ENCODE data around the gene AKT3.
"Not testable (repeated sequence)": the region's sequence is repeated elsewhere in the genome, so short reads cannot be mapped to it uniquely, and the experiment has no call there.

Gene AKT3

DNA sequence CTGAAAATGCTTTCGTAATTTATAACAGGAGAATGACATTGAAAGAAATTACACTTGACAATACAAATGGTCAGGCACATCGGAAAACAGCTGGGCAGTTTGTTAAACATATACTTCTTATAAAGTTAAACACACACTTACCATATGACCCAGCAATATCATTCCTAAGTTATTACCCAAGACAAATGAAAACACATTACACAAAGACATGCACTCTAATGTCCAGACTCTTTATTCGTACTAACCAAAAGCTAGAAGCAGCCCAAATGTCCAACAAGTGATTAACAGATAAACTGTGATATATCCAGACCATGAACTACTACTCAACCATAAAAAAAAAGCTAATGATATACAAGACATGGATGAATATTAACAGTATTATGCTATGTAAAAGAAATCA, 8.5 kb downstream of the AKT3 start:
- no peak for DNase-seq (ENCODE audit: low spot score)

DNA sequence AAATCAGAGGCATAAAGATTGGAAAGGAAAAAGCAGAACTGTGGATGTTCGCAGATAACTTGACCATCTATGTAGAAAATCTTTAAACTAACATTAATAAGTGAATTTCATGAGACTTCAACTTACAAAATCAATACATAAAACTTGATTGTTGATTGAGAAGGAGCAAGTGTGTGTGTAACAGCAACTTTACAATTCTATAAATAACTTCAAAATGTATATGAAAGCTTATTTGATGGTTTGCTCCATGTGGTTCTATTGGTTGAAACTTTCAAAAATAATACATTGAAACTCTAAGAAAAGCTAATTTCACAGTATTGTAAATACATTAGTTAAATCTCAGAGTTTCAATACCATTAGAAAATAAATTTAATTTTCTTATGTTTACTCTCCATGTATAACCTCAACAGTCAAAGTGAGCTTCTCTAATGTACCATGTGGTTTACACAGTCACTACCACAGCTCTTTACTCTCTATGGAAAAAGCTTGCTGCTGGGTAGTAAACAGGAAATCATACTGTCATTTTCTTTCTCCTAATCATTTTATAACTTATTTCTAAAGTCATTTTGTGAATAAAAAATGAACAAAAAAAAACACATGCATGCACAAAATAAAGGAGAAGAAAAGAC, 12.0 kb downstream of the AKT3 start:
- no peak for DNase-seq (ENCODE audit: low spot score)

DNA sequence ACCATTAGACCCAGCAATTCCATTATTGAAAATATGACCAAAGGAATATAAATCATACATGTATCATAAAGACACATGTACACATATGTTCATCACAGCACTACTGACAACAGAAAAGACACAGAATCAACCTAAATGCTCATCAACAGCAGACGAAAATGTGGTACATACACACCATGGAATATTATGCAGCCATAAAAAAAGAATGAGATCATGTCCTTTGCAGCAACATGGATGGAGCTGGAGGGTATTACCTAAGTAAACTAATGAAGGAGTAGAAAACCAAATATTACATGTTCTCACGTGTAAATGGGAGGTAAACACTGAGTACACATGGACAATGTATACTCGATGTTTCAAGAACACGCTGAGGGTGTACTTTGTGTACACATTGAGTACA, 15.9 kb downstream of the AKT3 start:
- no peak for DNase-seq (ENCODE audit: low spot score)

DNA sequence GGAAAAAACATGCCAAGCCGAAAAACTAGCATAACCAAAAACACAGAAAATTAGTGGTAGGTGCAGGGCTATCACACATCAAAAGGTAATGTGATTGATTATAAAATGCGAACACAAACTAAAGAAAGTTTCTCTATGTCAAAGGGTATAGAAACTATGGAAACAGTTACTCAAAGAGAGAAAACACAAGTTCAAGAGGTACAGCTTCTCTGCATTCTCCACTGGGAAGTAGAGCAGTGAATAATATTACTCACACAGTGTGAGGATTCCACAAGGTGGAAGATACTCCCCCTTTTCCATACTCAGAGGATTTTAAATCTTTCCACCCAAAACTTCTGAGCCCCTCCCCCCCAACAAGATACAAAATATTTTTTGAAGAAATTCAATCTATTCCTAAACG, 18.6 kb downstream of the AKT3 start:
- DNase-seq (ENCODE audit: low spot score): no peak

DNA sequence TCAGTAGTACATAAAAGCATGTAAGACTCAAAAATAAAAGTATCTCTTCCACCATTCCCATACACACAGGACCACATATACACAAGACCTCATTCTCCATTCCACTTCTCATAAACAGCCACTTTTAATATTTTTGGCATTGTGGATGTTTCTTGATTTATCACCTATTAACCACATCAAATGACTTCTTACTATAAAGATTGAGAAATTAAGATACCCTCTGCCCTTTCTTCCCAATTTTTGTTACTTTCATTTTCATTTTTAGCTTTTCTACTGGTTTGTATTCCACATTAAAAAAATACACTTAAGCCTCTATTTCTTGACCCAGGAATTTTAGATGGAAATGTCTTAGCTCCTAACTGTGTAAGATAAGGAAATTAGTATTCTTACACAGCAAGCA, 22.8 kb downstream of the AKT3 start:
- DNase-seq (ENCODE audit: low spot score): no peak

DNA sequence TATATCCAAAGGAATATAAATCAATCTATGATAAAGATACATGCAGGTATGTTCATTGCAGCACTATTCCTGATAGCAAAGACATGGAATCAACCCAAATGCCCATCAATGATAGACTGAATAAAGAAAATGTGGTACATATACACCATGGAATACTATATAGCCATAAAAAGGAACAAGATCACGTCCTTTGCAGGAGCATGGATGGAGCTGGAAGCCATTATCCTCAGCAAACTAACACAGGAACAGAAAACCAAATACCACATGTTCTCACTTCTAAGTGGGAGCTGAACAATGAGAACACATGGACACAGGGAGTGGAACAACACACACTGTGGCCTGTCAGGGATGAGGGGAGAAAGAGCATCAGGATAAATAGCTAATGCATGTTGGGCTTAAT, 25.1 kb downstream of the AKT3 start:
- not testable (repeated sequence) for DNase-seq (ENCODE audit: low spot score)

DNA sequence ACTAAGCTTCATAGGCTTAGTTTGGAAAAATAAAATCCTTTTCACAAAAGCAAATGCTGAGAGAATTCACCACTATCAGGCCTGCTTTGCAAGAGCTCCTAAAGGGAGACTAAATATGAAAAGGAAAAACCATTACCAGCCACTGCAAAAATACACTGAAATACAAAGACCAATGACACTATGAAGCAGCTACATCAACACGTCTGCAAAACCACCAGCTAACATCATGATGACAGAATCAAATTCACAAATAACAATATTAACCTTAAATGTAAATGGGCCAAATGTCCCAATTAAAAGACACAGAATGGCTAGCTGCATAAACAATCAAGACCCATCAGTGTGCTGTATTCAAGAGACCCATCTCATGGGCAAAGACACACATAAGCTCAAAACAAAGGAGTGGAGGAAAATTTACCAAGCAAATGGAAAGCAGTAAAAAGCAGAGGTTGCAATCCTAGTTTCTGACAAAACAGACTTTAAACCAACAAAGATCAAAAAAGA, 28.8 kb downstream of the AKT3 start:
- no peak for DNase-seq (ENCODE audit: low spot score)

DNA sequence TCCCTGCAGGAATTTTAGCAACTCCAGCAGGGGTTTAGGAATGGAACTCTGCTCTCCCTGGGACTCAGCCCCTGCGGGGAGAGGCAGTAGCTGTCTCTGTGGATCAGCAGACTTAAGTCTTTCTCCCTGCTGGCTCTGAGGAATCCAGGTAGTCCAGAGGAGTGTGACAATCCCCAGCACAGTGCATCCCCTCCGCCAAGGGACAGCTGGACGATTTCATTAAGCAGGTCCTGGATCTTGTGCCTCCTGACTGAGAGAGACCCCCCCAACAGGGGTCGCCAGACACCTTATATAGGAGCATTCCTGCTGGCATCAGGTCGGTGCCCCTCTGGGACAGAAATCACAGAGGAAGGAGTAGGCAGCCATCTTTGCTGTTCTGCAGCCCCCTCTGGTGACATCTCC, 30.6 kb downstream of the AKT3 start:
- no peak for DNase-seq (ENCODE audit: low spot score)

DNA sequence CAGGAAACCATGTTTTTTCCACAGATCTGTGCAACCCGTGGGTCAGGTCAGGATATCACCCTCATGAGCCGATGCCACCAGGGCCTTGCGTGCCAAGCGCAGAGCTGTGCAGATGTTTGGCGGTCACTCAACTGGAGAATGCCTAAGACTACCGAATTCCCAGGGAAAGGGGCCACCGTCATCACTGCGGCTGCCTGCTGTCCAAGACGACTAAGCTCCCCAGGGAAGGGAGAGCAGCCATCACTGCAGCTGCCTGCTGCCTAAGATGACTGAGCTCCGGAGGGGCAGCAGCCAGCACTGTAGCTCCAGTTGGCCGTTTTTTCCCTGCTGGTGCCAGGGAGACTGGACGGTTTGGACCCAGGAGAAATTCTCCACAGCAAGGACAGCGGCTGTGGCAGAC, 31.1 kb downstream of the AKT3 start:
- no peak for DNase-seq (ENCODE audit: low spot score)

DNA sequence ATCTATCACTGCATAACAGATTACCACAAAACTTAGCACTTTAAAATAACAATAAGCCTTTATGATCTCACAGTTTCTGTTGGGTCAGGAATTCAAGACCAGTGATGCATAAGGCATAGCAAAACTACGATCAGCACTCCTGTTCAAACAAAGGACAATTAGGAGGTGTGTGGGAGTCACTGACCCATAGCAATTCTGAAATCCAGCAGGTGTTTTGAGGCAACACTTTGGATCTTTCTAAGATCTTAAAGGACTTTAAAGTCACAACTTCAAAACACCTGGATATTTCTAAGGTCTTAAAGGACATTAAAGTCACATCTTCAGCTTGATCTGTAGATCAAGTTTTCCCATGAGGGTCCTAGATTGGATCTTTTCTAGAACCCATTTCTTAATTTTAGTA, 35.3 kb downstream of the AKT3 start:
- no peak for DNase-seq (ENCODE audit: low spot score)

DNA sequence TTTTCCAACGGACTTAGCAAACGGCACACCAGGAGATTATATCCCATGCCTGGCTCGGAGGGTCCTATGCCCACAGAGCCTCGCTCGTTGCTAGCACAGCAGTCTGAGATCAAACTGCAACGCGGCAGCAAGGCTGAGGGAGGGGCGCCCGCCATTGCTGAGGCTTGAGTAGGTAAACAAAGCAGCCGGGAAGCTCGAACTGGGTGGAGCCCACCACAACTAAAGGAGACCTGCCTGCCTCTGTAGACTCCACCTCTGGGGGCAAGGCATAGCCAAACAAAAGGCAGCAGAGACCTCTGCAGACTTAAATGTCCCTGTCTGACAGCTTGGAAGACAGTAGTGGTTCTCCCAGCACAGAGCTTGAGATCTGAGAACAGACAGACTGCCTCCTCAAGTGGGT, 42.7 kb downstream of the AKT3 start:
- not testable (repeated sequence) for DNase-seq (ENCODE audit: low spot score)

DNA sequence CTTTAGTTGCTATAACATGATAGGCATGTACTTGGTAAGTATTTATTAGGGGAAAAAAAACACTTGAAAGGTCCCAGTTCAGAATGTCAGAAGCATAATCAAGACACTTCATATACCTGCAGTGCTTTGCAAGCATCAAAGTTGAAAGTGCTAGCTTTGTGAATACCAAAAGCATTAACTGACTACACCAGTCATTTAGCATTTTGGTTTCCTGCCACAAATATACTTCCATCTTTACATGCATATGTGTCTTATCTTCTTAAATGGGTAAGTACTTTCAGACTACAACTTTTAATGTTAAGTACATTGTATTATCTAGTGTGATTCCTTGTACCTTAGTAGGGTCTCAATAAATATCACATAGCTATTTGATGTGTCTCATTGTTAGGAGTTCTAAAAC, 43.7 kb downstream of the AKT3 start:
- DNase-seq (ENCODE audit: low spot score): no peak

DNA sequence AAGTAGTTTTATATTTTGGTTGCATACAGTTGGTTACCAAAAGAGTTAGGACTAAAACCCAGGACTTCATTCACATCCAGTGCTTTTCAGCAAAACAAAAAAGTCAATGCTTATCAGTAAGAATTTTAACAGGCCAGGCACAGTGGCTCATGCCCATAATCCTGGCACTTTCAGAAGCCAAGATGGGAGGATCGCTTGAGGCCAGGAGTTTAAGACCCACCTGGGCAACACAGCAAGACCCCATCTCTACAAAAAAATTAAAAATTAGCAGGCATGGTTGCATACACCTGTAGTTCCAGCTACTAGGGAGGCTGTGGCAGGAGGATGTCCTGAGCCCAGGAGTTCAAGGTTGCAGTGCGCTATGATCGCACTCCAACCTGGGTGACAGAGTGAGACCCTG, 47.3 kb downstream of the AKT3 start:
- no peak for DNase-seq (ENCODE audit: low spot score)

DNA sequence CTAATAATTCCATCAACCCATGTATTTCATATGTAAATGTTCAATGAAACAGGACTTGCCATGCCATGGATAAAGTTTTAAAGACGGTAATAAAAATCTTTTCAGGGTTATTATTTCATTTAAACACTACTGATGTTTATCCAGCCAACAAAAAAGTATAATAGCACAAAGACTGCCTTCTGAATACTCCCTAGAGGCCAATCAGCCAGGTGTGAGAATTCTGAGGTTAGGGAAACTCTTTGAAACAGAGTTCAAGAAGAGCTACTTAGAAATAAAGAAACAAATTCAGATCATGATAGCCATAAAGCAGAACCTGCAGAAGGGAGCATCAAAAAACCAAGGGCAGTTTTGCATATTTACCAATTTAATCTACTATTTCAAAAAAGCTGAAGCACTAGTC, 48.7 kb downstream of the AKT3 start:
- no peak for DNase-seq (ENCODE audit: low spot score)

DNA sequence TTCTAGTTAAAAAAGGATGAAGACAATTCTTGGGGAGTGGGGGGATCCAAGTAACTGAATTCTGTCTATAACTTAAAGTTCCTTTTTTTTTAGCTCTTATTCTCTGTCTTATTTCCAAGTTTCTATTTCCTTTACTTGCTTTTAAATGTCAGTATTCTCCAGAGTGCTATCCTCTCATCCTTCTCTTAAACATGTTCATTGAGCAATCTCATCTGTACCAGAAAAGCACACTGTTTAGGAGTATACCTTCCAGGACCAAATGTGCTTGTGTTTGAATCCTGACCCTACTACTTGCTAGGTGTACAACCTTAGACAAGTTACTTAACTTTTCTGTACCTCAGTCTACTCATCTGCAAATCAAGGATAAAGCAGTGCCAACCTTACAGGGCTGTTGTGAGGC, 50.1 kb downstream of the AKT3 start:
- DNase-seq (ENCODE audit: low spot score): no peak

DNA sequence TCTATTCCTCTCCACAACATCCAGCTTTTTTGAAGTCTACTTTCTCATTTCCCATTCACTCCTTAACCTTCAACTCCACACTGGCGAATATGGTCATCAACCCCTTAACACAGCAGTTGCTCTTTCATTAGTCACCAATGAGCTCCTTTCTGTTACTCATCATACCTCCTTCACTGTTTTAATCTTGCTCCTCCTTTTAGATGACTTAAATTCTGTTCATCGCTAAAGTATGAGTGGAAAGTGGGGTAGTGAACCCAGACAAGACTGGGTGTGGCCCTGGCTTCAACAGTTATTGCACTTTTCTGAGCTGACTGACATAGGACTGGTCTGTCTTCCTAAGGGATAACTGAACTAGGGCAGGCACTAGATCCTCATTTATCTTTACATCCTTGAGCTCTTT, 51.3 kb downstream of the AKT3 start:
- no peak for DNase-seq (ENCODE audit: low spot score)

DNA sequence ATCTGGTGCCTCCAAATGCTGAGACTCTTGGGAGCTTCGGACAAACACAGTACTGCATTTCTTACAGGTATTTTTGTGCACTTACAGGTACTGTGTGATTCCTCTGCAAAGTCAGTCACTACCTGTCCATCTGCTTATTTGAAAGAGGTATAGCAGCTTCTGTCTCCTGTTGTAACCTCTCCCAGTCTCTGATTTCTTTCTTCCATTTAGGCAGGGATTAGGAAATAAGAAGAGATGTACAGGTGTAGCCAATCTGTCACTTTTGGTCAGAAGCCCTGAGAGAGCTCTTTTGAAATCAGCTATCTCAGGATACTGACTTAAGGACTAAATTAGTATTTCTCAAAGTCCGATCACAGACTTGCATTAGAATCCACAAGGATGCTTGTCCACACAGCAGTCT, 54.0 kb downstream of the AKT3 start:
- DNase-seq (ENCODE audit: low spot score): no peak

DNA sequence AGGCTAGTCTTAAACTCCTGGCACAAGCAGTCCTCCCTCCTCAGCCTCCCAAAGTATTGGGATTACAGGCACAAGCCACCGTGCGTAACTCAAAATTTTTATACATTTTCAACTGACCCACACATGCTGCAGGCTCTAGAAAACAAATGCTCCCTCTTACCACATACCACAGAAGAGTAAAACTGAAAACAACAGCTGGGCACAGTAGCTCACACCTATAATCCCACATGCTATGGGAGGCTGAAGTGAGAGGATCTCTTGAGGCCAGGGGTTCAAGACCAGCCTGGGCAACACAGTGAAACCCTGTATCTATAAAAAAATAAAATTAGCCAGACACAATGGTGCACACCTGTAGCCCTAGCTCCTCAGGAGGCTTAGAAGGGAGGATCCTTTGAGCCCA, 56.7 kb downstream of the AKT3 start:
- DNase-seq (ENCODE audit: low spot score): no peak

DNA sequence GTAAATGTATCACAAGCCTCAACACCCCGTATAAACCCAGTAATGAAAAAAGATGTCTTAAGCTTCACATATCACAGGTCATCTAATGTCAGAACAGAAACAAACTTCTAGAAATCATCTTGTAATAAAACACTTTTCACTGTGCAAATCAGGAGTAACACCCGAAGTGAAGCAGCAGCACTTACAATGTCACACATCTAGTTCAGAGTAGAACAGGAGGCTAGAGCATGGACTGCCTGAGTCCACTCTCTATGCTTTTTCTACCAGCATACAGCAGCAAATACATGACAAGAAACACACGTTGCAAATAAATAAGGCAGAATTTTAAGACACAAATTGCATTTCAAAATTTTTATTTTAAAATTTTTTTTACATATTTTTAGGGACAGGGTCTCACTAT, 57.2 kb downstream of the AKT3 start:
- DNase-seq (ENCODE audit: low spot score): no peak

DNA sequence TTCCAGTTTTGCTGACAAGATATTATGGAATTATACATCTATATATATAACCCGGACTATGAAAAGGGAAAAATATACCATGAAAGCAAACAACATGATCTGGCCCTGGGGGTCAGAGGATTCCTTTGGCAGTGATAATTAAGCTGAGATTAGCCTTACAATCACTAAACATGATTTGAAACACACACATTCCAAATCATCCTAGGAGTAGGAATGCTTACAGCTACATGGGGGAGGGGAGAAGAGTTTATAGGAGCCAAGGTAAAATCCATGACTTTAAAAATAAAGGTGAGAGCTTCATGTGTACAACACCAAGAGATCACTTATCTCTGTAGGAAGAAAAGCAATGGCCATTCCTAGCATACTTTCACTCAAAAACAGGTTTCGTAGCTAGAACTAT, 57.6 kb downstream of the AKT3 start:
- no peak for DNase-seq (ENCODE audit: low spot score)

DNA sequence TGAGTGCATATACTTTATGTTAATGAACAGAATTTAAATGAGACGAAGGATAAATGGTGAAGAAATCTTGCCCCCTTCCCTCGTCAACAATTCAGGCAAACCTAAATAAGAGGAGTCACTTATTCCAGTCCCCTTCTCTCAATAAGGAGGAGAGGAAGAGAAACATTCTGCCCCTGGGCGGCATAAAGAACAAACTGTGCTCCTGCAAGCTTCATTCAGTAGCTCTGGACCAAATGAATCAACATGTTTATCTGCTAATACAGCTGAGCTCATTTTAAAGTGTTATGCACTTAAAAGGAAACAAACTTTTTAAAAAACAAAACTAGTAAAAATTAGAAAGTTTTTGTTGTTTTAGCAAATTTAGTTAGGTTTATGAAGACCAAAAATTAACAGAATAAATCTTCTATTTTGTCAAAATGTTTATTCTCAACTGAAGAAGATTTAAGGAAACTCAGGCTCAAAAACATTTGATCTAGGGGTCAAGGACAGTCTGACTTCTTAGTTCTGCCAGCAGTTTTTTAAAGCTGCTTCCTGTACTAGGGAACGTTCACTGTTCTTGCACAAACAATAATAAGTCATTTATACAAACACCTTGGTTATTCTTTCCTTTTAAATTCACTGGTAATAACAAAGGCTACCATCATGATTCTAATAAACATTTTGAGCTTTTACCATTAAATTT, 58.3 kb downstream of the AKT3 start:
- no peak for DNase-seq (ENCODE audit: low spot score)

DNA sequence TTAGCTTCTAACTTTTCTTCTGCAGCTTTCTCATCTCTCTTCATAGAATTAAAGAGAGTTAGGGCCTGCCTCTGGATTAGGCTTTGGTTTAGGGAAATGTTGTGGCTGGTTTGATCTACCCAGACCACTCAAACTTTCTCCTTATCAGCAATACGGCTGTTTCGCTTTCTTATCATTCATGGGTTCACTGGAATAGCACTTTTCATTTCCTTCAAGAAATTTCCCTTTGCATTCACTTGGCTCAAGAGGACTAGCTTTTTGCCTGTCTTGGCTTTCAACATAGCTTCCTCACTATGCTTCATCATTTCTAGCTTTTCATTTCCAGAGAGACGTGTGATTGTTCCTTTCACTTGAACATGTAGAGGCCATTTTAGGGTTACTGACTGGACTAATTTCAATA, 59.6 kb downstream of the AKT3 start:
- DNase-seq (ENCODE audit: low spot score): no peak

DNA sequence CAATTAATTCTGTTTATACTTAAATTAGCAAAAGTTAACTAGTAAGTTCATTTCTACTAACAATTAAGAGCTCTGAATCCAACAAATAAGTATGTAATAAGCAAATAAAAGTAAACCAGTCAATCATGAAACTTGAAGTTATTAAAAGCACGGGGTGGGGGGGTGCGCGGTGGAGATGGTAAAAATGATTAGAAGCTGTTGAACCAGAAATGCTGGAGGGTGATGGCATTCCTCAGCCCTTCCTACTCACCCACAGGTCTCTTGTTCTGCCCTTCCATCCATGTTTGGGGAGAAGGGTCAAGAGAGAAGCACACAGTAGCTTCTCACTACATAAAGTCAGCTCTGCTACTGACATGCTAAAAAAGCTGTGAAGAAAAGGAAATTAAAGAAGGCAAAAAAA, 63.5 kb downstream of the AKT3 start:
- no peak for DNase-seq (ENCODE audit: low spot score)

DNA sequence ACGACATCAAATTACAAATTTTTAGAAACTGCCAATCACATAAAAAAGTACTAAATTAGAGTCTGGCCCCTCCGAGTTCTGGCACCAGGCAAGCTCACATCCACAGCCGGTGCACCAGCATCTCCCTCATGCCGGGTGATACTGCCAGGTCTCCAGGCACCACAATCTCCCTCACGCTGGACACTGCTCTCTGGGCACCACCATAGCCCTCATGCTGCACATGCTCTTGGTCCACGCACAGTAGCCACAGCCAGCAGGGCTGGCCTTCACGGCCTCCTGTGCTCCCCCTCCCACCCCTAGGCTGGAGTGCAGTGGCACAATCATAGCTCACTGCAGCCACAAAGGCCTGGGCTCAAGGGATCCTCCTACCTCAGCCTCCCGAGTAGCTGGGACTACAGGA, 65.5 kb downstream of the AKT3 start:
- no peak for DNase-seq (ENCODE audit: low spot score)
